Caco-2 (cell line): ENCODE data around the gene DIAPH3. TPM values are rescaled to one million over a fixed set of nuclear protein-coding genes. Genes with fewer than 3 reads are reported as not detected.

Source experiments
- BruUV-seq: library from RNA; stranded (reverse); fragments of 400-500 nt; replicated peaks from 2 replicates; lab custom pipeline; 2021; lab: Mats Ljungman, UMichigan
- CTCF ChIA-PET: fragments of 300-600 bp; sonication (Branson Sonifier 250); formaldehyde crosslinking; loops from one replicate; lab custom pipeline; 2022; ENCODE audit warnings: antibody characterized with exemption; lab: Charles Lee
- POLR2A ChIA-PET: fragments of 300-600 bp; sonication (Branson Sonifier 250); formaldehyde crosslinking; loops from one replicate; lab custom pipeline; 2022; ENCODE audit warnings: antibody characterized with exemption; lab: Charles Lee
- DNase-seq, 2 experiments: peaks; one replicate each; pipeline versions ENCODE4 v3.0.0 to v3.0.0-alpha.2; 2020 to 2022
- H3K27me3 ChIP-seq: replicated peaks from 2 replicates; pipeline ENCODE4 v1.6.0; 2011; ENCODE audit warnings: low read length; ENCODE audit not compliant: control insufficient read depth, insufficient read depth
- H3K36me3 ChIP-seq: 2 replicates; pipeline ENCODE4 v1.5.1; 2011; ENCODE audit warnings: low read length; ENCODE audit not compliant: control insufficient read depth, insufficient read depth
- H3K4me1 ChIP-seq: fragments of 250-450 bp; sonication (Bioruptor Pico); 2 replicates; pipeline ENCODE4 v1.5.1; 2020; ENCODE audit warnings: mild to moderate bottlenecking
- H3K4me3 ChIP-seq: 2 replicates; pipeline ENCODE4 v1.5.1; 2011; ENCODE audit warnings: low read depth, mild to moderate bottlenecking, control low read depth, low read length
- H3K9me3 ChIP-seq: fragments of 250-450 bp; sonication (Bioruptor Pico); 2 replicates; pipeline ENCODE4 v1.5.1; 2020; ENCODE audit warnings: mild to moderate bottlenecking, moderate library complexity
- H3K27ac Mint-ChIP-seq: one replicate; pipeline ENCODE4 v1.8.0; 2022; ENCODE audit warnings: mixed read lengths; ENCODE audit not compliant: unreplicated experiment
- H3K27me3 Mint-ChIP-seq: one replicate; pipeline ENCODE4 v1.8.0; 2022; ENCODE audit warnings: mixed read lengths; ENCODE audit not compliant: insufficient read depth, unreplicated experiment
- H3K36me3 Mint-ChIP-seq: one replicate; pipeline ENCODE4 v1.8.0; 2022; ENCODE audit warnings: mild to moderate bottlenecking, mixed read lengths; ENCODE audit not compliant: insufficient read depth, unreplicated experiment
- H3K4me1 Mint-ChIP-seq: one replicate; pipeline ENCODE4 v1.8.0; 2022; ENCODE audit warnings: low read depth, mixed read lengths; ENCODE audit not compliant: unreplicated experiment
- H3K4me3 Mint-ChIP-seq: one replicate; pipeline ENCODE4 v1.8.0; 2022; ENCODE audit warnings: mild to moderate bottlenecking, moderate library complexity, mixed read lengths; ENCODE audit not compliant: unreplicated experiment
- H3K9me3 Mint-ChIP-seq: one replicate; pipeline ENCODE4 v1.8.0; 2022; ENCODE audit warnings: mixed read lengths; ENCODE audit not compliant: unreplicated experiment
- CTCF ChIP-seq, 2 experiments: fragments of 200-600 bp in 1 of 2; IDR thresholded peaks; 1 replicate in 1 of 2; 2 replicates in 1 of 2; pipeline versions ENCODE4 v1.5.1 to v1.8.0; 2011 to 2022; ENCODE audit warnings: antibody characterized with exemption in 1 of 2, control low read depth in 1 of 2, inconsistent platforms in 1 of 2, low read depth in 1 of 2, low read length in 1 of 2, mild to moderate bottlenecking in 1 of 2, moderate library complexity in 1 of 2; ENCODE audit not compliant: insufficient read depth in 1 of 2, severe bottlenecking in 1 of 2, unreplicated experiment in 1 of 2
- intact Hi-C: fragments of 100-400 bp; cut with micrococcal nuclease; formaldehyde crosslinking; loops from one replicate; pipeline ENCODE4 v1.10.0; 2022; ENCODE audit not compliant: unreplicated experiment
- total RNA-seq: library from RNA; stranded (reverse); gene quantifications from 2 replicates; pipeline ENCODE4 v1.2.3, GENCODE V29; 2022

Gene DIAPH3
- total RNA-seq, 1 experiment from 2014 or later: 60.6 TPM

GRCh38 chr13:59706101-59706976, 457.4 kb downstream of the DIAPH3 start:
- CTCF ChIA-PET: no interaction called here
- intact Hi-C loops: no loop called here

GRCh38 chr13:59702269-59702668, 461.5 kb downstream of the DIAPH3 start:
- Histone ChIP-seq H3K4me3 (no peak overlapping the region), H3K4me1 (peaks cover 67% of the 10 kb centered on the region), H3K27me3 (no peaks in the 10 kb centered on the region), H3K36me3 (no peaks in the 10 kb centered on the region), H3K9me3 (no peaks in the 10 kb centered on the region)
- no TSS peak for BruUV-seq
- H3K4me1 Mint-ChIP-seq: peaks cover 49% of the 10 kb centered on the region
- POLR2A ChIA-PET: no interaction called here
- peaks cover 10% of the 10 kb centered on the region for H3K9me3 Mint-ChIP-seq
- TF ChIP-seq CTCF (IDR thresholded peaks at IDR 0.05; ENCODE audit: insufficient read depth in 1 of 2, low read depth in 1 of 2, low read length in 1 of 2, severe bottlenecking in 1 of 2, unreplicated experiment in 1 of 2): no peak
- H3K4me3 Mint-ChIP-seq: no peak overlapping the region
- intact Hi-C loops: no loop called here
- no peak for DNase-seq
- H3K27me3 Mint-ChIP-seq: no peaks in the 10 kb centered on the region
- H3K27ac Mint-ChIP-seq: peak overlapping the region; percentile 31
- peaks cover 7% of the 10 kb centered on the region for H3K36me3 Mint-ChIP-seq
- CTCF ChIA-PET: no interaction called here

More at GRCh38 chr13:59706101-59706976, 457.4 kb downstream of the DIAPH3 start:
- Mint-ChIP-seq H3K27ac (no peak overlapping the region), H3K36me3 (no peaks in the 10 kb centered on the region), H3K27me3 (no peaks in the 10 kb centered on the region), H3K9me3 (no peaks in the 10 kb centered on the region), H3K4me3 (no peak overlapping the region), H3K4me1 (peaks cover 34% of the 10 kb centered on the region)
- H3K36me3 ChIP-seq: no peaks in the 10 kb centered on the region; the same call in 1 of the 2 replicates
- POLR2A ChIA-PET: no interaction called here
- TF ChIP-seq CTCF (IDR thresholded peaks at IDR 0.05; ENCODE audit: insufficient read depth in 1 of 2, low read depth in 1 of 2, low read length in 1 of 2, severe bottlenecking in 1 of 2, unreplicated experiment in 1 of 2): no peak
- DNase-seq: no peak
- no peak overlapping the region for H3K4me3 ChIP-seq
- no peaks in the 10 kb centered on the region for H3K9me3 ChIP-seq
- H3K27me3 ChIP-seq: no peaks in the 10 kb centered on the region
- H3K4me1 ChIP-seq: peaks cover 55% of the 10 kb centered on the region
- no TSS peak for BruUV-seq

GRCh38 chr13:59701261-59701660, 462.5 kb downstream of the DIAPH3 start:
- Histone ChIP-seq H3K4me3 (no peak overlapping the region), H3K9me3 (no peaks in the 10 kb centered on the region), H3K27me3 (no peaks in the 10 kb centered on the region), H3K36me3 (no peaks in the 10 kb centered on the region), H3K4me1 (peaks cover 66% of the 10 kb centered on the region)
- H3K27me3 Mint-ChIP-seq: no peaks in the 10 kb centered on the region
- intact Hi-C loops: loop anchor here (1.0 kb wide), 2 partner anchors 10 to 14 kb away; no protein-coding TSS in a partner anchor
- DNase-seq: peak; percentile 31 to 47
- ChIA-PET POLR2A (no interaction called here), CTCF (no interaction called here)
- no TSS peak for BruUV-seq
- TF ChIP-seq CTCF (IDR thresholded peaks at IDR 0.05; ENCODE audit: insufficient read depth in 1 of 2, low read depth in 1 of 2, low read length in 1 of 2, severe bottlenecking in 1 of 2, unreplicated experiment in 1 of 2): no peak
- H3K27ac Mint-ChIP-seq: peak overlapping the region; percentile 31
- peak overlapping the region; percentile 46 for H3K4me3 Mint-ChIP-seq
- H3K4me1 Mint-ChIP-seq: peaks cover 48% of the 10 kb centered on the region
- H3K36me3 Mint-ChIP-seq: peaks cover 7% of the 10 kb centered on the region
- peaks cover 10% of the 10 kb centered on the region for H3K9me3 Mint-ChIP-seq
